Measurements from ENCODE around the gene TBC1D5. TPM values are rescaled to one million over a fixed set of nuclear protein-coding genes. Genes with fewer than 3 reads are reported as not detected.
"Not testable (repeated sequence)": the region's sequence is repeated elsewhere in the genome, so short reads cannot be mapped to it uniquely, and the experiment has no call there.

The TBC1D5 gene
- total and polyA plus RNA-seq, 2 of the 4 experiments (the other 2 are of a cell fraction) = 16.4 to 57.0 TPM

DNA sequence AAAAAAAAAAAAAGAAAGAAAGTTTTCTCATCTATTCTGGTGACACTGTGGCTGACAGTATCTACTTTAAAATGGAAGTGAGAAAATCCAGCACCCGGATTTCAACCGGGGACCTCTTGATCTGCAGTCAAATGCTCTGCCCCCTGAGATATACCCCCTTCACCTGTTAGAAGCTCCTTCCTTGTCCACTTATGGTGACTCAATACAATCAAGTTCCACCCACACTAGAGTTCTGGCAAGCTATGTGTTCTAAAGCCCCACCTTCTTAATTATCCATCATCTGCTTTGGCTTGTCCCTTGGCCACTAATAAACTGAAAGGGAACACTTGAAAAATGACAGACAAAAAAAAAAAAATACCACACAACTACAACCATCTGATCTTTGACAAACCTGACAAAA, 42.6 kb downstream of the TBC1D5 start:
- H2BK5ac ChIP-seq (ENCODE audit: low read depth, low read length, poor library complexity, severe bottlenecking) = not testable (repeated sequence)

DNA sequence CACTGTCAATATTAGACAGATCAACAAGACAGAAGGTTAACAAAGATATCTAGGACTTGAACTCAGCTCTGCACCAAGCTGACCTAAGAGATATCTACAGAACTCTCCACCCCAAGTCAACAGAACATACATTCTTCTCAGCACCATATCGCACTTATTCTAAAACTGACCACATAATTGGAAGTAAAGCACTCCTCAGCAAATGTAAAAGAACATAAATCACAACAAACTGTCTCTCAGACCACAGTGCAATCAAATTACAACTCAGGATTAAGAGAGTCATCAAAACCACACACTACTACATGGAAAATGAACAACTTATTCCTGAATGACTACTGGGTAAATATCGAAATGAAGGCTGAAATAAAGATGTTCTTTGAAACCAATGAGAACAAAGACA, 46.8 kb downstream of the TBC1D5 start:
- H3K23ac ChIP-seq (ENCODE audit: low read depth, low read length); DNase-seq; H3K4me2 ChIP-seq (ENCODE audit: low read depth, low read length); dilution Hi-C loops (cut with HindIII; ENCODE audit: low sequenced_read_pairs, unreplicated experiment); H3K4me1 ChIP-seq (ENCODE audit: control insufficient read depth, insufficient read depth, low read length); H3K27me3 ChIP-seq (ENCODE audit: control insufficient read depth, insufficient read depth, low read length); H3K4me3 ChIP-seq (ENCODE audit: insufficient read depth, low read depth, low read length); H2AK5ac ChIP-seq (ENCODE audit: low read depth, low read length); H3K36me3 ChIP-seq (ENCODE audit: control insufficient read depth, insufficient read depth, low read length); in situ Hi-C loops (cut with MboI; ENCODE audit: low sequenced_read_pairs); H2BK5ac ChIP-seq (ENCODE audit: low read depth, low read length, poor library complexity, severe bottlenecking); H3K4ac ChIP-seq (ENCODE audit: low read depth, low read length); H4K20me1 ChIP-seq (ENCODE audit: insufficient read depth, low read length); CTCF ChIA-PET; H2BK15ac ChIP-seq (ENCODE audit: low read depth, low read length); H3K18ac ChIP-seq (ENCODE audit: low read depth, low read length); H4K8ac ChIP-seq (ENCODE audit: low read depth in 2 of 2, low read length in 2 of 2); ATAC-seq (ENCODE audit: low read depth); intact Hi-C loops (cut with micrococcal nuclease); H3K9me1 ChIP-seq (ENCODE audit: insufficient read depth, low read length); H3K27ac ChIP-seq (ENCODE audit: insufficient read depth, low read length); H3K9me3 ChIP-seq (ENCODE audit: control insufficient read depth, insufficient read depth, low read length); POLR2A ChIA-PET (ENCODE audit: unreplicated experiment); H3K9ac ChIP-seq (ENCODE audit: low read depth, low read length); H4K91ac ChIP-seq (ENCODE audit: insufficient read depth, low read depth, low read length); BruUV-seq (replicated peaks); H2AK9ac ChIP-seq (replicated peaks; ENCODE audit: low read depth, low read length, poor library complexity); H2AFZ ChIP-seq (replicated peaks; ENCODE audit: low read length, poor library complexity); H4K5ac ChIP-seq (ENCODE audit: low read depth, low read length); H2BK120ac ChIP-seq (ENCODE audit: low read depth, low read length); H2BK20ac ChIP-seq (ENCODE audit: low read depth, low read length); H3K14ac ChIP-seq (replicated peaks; ENCODE audit: low read depth, low read length); H3K56ac ChIP-seq (ENCODE audit: extremely low read depth, insufficient read depth, low read length): not testable (repeated sequence)
- WGBS, 2 experiments (ENCODE audit: extremely low coverage in 2 of 2, insufficient read length in 1 of 2) = no CpG with 5 or more reads among the region's 2 CpGs
- peaks cover 3 to 13% of the 10 kb centered on the region in 2 experiments; a peak in 2 of 4 replicates for H3K79me1 ChIP-seq (ENCODE audit: low read depth in 1 of 2, low read length in 2 of 2)

More for the DNA sequence above, 42.6 kb downstream of the TBC1D5 start:
- H3K4me1 ChIP-seq (ENCODE audit: control insufficient read depth, insufficient read depth, low read length); H2BK120ac ChIP-seq (ENCODE audit: low read depth, low read length); H3K56ac ChIP-seq (ENCODE audit: extremely low read depth, insufficient read depth, low read length); H2BK15ac ChIP-seq (ENCODE audit: low read depth, low read length); BruUV-seq (replicated peaks); CTCF ChIA-PET; H3K4ac ChIP-seq (ENCODE audit: low read depth, low read length); H2AK9ac ChIP-seq (replicated peaks; ENCODE audit: low read depth, low read length, poor library complexity); H4K20me1 ChIP-seq (ENCODE audit: insufficient read depth, low read length); H4K91ac ChIP-seq (ENCODE audit: insufficient read depth, low read depth, low read length); H4K8ac ChIP-seq (ENCODE audit: low read depth in 2 of 2, low read length in 2 of 2); H3K27ac ChIP-seq (ENCODE audit: insufficient read depth, low read length); H3K9me1 ChIP-seq (ENCODE audit: insufficient read depth, low read length); H3K9me3 ChIP-seq (ENCODE audit: control insufficient read depth, insufficient read depth, low read length); H3K4me2 ChIP-seq (ENCODE audit: low read depth, low read length); H3K9ac ChIP-seq (ENCODE audit: low read depth, low read length); H3K14ac ChIP-seq (replicated peaks; ENCODE audit: low read depth, low read length); POLR2A ChIA-PET (ENCODE audit: unreplicated experiment); H3K23ac ChIP-seq (ENCODE audit: low read depth, low read length); H3K4me3 ChIP-seq (ENCODE audit: insufficient read depth, low read depth, low read length); DNase-seq; ATAC-seq (ENCODE audit: low read depth); H2BK20ac ChIP-seq (ENCODE audit: low read depth, low read length); H2AFZ ChIP-seq (replicated peaks; ENCODE audit: low read length, poor library complexity); H2AK5ac ChIP-seq (ENCODE audit: low read depth, low read length); H3K27me3 ChIP-seq (ENCODE audit: control insufficient read depth, insufficient read depth, low read length); dilution Hi-C loops (cut with HindIII; ENCODE audit: low sequenced_read_pairs, unreplicated experiment); H3K36me3 ChIP-seq (ENCODE audit: control insufficient read depth, insufficient read depth, low read length); H3K18ac ChIP-seq (ENCODE audit: low read depth, low read length); H3K79me1 ChIP-seq (ENCODE audit: low read depth in 1 of 2, low read length in 2 of 2); in situ Hi-C loops (cut with MboI; ENCODE audit: low sequenced_read_pairs); H4K5ac ChIP-seq (ENCODE audit: low read depth, low read length): not testable (repeated sequence)
- no CpG with 5 or more reads among the region's 2 CpGs for WGBS, 2 experiments (ENCODE audit: extremely low coverage in 2 of 2, insufficient read length in 1 of 2)
- intact Hi-C loops (cut with micrococcal nuclease) = loop anchor here (1.0 kb wide), 1 partner anchor 34 kb away; no protein-coding TSS in a partner anchor

Measured in IMR-90 (cell line).